H1 (cell line): ENCODE results near the gene APOBR. TPM values are rescaled to one million over a fixed set of nuclear protein-coding genes. Genes with fewer than 3 reads are reported as not detected.

ENCODE experiments used
- CTCF ChIP-seq, 3 experiments: IDR thresholded peaks; 1 replicate in 2 of 3; 2 replicates in 1 of 3; pipeline versions ENCODE4 v1.5.1 to v1.6.1; 2011; ENCODE audit warnings: low read length in 3 of 3, mild to moderate bottlenecking in 3 of 3, inconsistent platforms in 2 of 3, low read depth in 1 of 3, moderate library complexity in 1 of 3; ENCODE audit not compliant: insufficient read depth in 1 of 3; ENCODE audit errors: control extremely low read depth in 1 of 3
- PHF8 ChIP-seq: fragments of 200-600 bp; sonication (generic); conservative IDR thresholded peaks from 2 replicates; pipeline ENCODE4 v1.7.1; 2012; ENCODE audit warnings: low read depth, mild to moderate bottlenecking, inconsistent platforms, low read length, moderate library complexity
- polyA plus RNA-seq, 7 experiments: library from polyadenylated mRNA; depleted of rRNA in 3 of 7; stranded (reverse) in 5 of 7; unstranded in 2 of 7; fragments of >200 nt in 5 of 7; fragments of 200-250 nt in 2 of 7; gene quantifications; 1 replicate in 5 of 7; 2 replicates in 1 of 7; 4 replicates in 1 of 7; pipeline versions ENCODE4 v1.2.1 to v1.2.3, GENCODE V29; 2011 to 2013; ENCODE audit warnings: missing spikeins in 2 of 7, mixed read lengths in 2 of 7
- total RNA-seq: library from RNA; stranded (reverse); fragmentation: NEBNext Ultra II Directional; extraction: Animal tissue kit (Norgen Biotek cat#: 25700); gene quantifications from 2 replicates; pipeline ENCODE4 v1.2.1, GENCODE V29; 2021

The APOBR gene
- total and polyA plus RNA-seq, 2 of the 8 experiments (the other 6 are each of a cell fraction or from before 2014, with no cell fraction given): not detected

- TF ChIP-seq PHF8 (0 out of 2 replicates have a peak, but pooled peaks have one; percentile 56), CTCF (IDR thresholded peaks at IDR 0.05; ENCODE audit: control extremely low read depth in 1 of 3, insufficient read depth in 1 of 3, low read depth in 1 of 3, low read length in 3 of 3) (peak in 2 of 3 experiments; percentile 10 to 16; a peak in 2 of 4 replicates)
Observed at GRCh38 chr16:28491230-28491969, 3.0 kb upstream of the APOBR start (continued).
